ENCODE results near the gene SATB2.

The SATB2 gene

GRCh38 chr2:199378948-199379650 is 78.6 kb downstream of the SATB2 start:
- H3K27ac Mint-ChIP-seq, result no peak overlapping the region
- H3K4me1 Mint-ChIP-seq, result no peaks in the 10 kb centered on the region
- H3K27me3 Mint-ChIP-seq, result no peaks in the 10 kb centered on the region
- no peaks in the 10 kb centered on the region for H3K9me3 Mint-ChIP-seq
- H3K36me3 Mint-ChIP-seq, result no peaks in the 10 kb centered on the region
- H3K4me3 Mint-ChIP-seq, result no peak overlapping the region
- no peak for ATAC-seq (ENCODE audit: low read depth)
- no peak for DNase-seq (ENCODE audit: low spot score in 2 of 2)

DNA sequence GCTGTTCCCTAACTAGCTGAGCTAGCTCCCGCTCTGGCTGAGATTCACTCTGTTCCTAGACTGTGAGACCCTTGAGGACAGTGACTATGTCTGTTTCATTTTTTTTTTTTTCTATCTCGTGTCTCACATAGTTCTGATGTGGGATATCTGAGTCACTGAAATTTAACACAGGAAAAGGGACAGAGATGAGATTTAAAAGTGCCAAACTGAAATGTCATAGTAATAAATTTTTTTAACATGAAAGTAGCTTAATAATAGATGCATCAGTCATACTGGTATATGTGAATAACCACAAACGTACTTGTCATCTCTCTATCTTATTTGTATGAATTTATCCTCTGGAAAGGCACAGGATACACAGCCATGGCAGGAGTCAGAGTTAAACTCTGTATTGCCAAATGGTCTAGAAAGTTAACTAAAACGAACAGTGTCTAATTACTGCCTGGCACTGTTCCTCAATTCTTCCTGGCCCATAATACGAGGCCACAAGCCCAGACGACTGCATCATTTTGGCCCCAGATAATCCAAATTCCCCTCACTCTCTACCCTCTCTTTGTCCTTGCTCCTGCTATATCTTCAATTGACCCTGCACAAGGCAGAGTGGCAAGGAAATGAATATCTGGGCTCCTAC is 87.5 kb downstream of the SATB2 start:
- DNase-seq (ENCODE audit: low spot score in 2 of 2) (no peak), ATAC-seq (ENCODE audit: low read depth) (no peak)
- H3K36me3 Mint-ChIP-seq, result no peaks in the 10 kb centered on the region

GRCh38 chr2:199366406-199366805 is 91.3 kb downstream of the SATB2 start:
- no peaks in the 10 kb centered on the region for H3K4me1 Mint-ChIP-seq
- H3K27me3 Mint-ChIP-seq, result no peaks in the 10 kb centered on the region
- no peaks in the 10 kb centered on the region for H3K36me3 Mint-ChIP-seq
- ATAC-seq (ENCODE audit: low read depth) (no peak), DNase-seq (ENCODE audit: low spot score in 2 of 2) (no peak)
- no peak overlapping the region for H3K27ac Mint-ChIP-seq
- H3K9me3 Mint-ChIP-seq, result no peaks in the 10 kb centered on the region
- H3K4me3 Mint-ChIP-seq, result no peak overlapping the region

More for the DNA sequence above, 87.5 kb downstream of the SATB2 start:
- H3K4me1 Mint-ChIP-seq, result no peaks in the 10 kb centered on the region
- H3K27ac Mint-ChIP-seq, result no peak overlapping the region
- no peak overlapping the region for H3K4me3 Mint-ChIP-seq
- peaks cover 2% of the 10 kb centered on the region for H3K27me3 Mint-ChIP-seq
- no peaks in the 10 kb centered on the region for H3K9me3 Mint-ChIP-seq

GRCh38 chr2:199364153-199364552 is 93.6 kb downstream of the SATB2 start:
- Mint-ChIP-seq H3K9me3 (no peaks in the 10 kb centered on the region), H3K4me1 (no peaks in the 10 kb centered on the region), H3K36me3 (no peaks in the 10 kb centered on the region), H3K4me3 (no peak overlapping the region), H3K27ac (no peak overlapping the region), H3K27me3 (no peaks in the 10 kb centered on the region)
- ATAC-seq (ENCODE audit: low read depth) (no peak), DNase-seq (ENCODE audit: low spot score in 2 of 2) (no peak)

DNA sequence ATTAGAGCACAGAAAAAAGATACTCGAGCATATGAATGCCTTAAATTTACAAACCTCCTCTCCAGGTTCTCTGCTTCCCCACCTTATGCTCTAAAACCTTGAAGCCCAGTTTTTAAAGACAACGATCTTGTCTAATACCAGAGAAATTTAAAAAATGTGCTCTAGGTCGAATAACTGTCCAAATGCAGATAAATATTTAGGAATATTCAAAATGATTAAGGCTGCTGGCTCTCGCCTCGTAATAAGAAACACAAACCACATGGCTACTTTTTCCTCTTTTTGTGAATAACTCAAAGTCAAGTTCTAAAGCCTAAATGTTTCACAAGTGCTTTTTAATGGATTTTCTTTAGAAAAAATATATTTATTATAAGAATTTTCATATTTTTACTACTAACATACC is 101.3 kb downstream of the SATB2 start:
- DNase-seq (ENCODE audit: low spot score in 2 of 2) (no peak), ATAC-seq (ENCODE audit: low read depth) (no peak)
- Mint-ChIP-seq H3K4me3 (no peak overlapping the region), H3K4me1 (no peaks in the 10 kb centered on the region), H3K9me3 (no peaks in the 10 kb centered on the region), H3K36me3 (no peaks in the 10 kb centered on the region), H3K27ac (no peak overlapping the region), H3K27me3 (no peaks in the 10 kb centered on the region)

GRCh38 chr2:199348871-199349270 is 108.9 kb downstream of the SATB2 start:
- no peak overlapping the region for H3K27ac Mint-ChIP-seq
- ATAC-seq (ENCODE audit: low read depth), result no peak
- H3K4me1 Mint-ChIP-seq, result no peaks in the 10 kb centered on the region

GRCh38 chr2:199344012-199344411 is 113.7 kb downstream of the SATB2 start:
- H3K4me1 Mint-ChIP-seq, result no peaks in the 10 kb centered on the region

More at GRCh38 chr2:199348871-199349270, 108.9 kb downstream of the SATB2 start:
- no peaks in the 10 kb centered on the region for H3K27me3 Mint-ChIP-seq
- no peak overlapping the region for H3K4me3 Mint-ChIP-seq
- DNase-seq (ENCODE audit: low spot score in 2 of 2), result no peak
- no peaks in the 10 kb centered on the region for H3K36me3 Mint-ChIP-seq
- H3K9me3 Mint-ChIP-seq, result peaks cover 1% of the 10 kb centered on the region

GRCh38 chr2:199342334-199342733 is 115.4 kb downstream of the SATB2 start:
- no peaks in the 10 kb centered on the region for H3K36me3 Mint-ChIP-seq
- no peaks in the 10 kb centered on the region for H3K4me1 Mint-ChIP-seq
- no peaks in the 10 kb centered on the region for H3K27me3 Mint-ChIP-seq
- peaks cover 1% of the 10 kb centered on the region for H3K9me3 Mint-ChIP-seq
- ATAC-seq (ENCODE audit: low read depth) (no peak), DNase-seq (ENCODE audit: low spot score in 2 of 2) (no peak)
- H3K4me3 Mint-ChIP-seq, result no peak overlapping the region
- H3K27ac Mint-ChIP-seq, result no peak overlapping the region

More at GRCh38 chr2:199344012-199344411, 113.7 kb downstream of the SATB2 start:
- no peak for ATAC-seq (ENCODE audit: low read depth)
- no peak for DNase-seq (ENCODE audit: low spot score in 2 of 2)
- H3K27me3 Mint-ChIP-seq, result no peaks in the 10 kb centered on the region
- H3K9me3 Mint-ChIP-seq, result peaks cover 1% of the 10 kb centered on the region
- no peak overlapping the region for H3K4me3 Mint-ChIP-seq
- no peak overlapping the region for H3K27ac Mint-ChIP-seq
- H3K36me3 Mint-ChIP-seq, result no peaks in the 10 kb centered on the region

DNA sequence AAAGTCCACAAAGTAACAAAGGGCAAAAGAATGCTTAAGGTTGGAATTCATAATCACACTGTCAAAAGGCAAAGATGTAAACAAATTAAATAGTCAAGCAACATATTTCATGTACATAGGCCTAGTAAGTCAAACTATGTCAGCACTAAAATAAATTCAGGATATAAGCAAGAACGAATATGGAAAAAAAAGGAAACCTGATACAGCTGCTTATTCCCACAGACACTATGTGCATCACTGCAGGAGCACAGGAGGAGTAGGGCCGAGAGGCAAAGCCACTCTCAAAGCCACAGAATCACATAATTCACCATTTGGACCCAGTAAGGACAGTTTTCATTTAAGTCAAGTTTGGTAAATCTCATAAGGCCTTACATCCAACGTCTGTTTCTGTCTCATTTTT is 116.6 kb downstream of the SATB2 start:
- H3K36me3 Mint-ChIP-seq, result no peaks in the 10 kb centered on the region
- no peaks in the 10 kb centered on the region for H3K27me3 Mint-ChIP-seq
- ATAC-seq (ENCODE audit: low read depth), result no peak
- peaks cover 1% of the 10 kb centered on the region for H3K9me3 Mint-ChIP-seq
- H3K4me1 Mint-ChIP-seq, result no peaks in the 10 kb centered on the region
- no peak overlapping the region for H3K4me3 Mint-ChIP-seq
- DNase-seq (ENCODE audit: low spot score in 2 of 2), result no peak
- H3K27ac Mint-ChIP-seq, result no peak overlapping the region

- no peaks in the 10 kb centered on the region for H3K27me3 Mint-ChIP-seq
- H3K4me3 Mint-ChIP-seq, result no peak overlapping the region
- no peaks in the 10 kb centered on the region for H3K36me3 Mint-ChIP-seq
- no peaks in the 10 kb centered on the region for H3K4me1 Mint-ChIP-seq
- H3K9me3 Mint-ChIP-seq, result peaks cover 1% of the 10 kb centered on the region
- ATAC-seq (ENCODE audit: low read depth), result no peak
- no peak for DNase-seq (ENCODE audit: low spot score in 2 of 2)
- no peak overlapping the region for H3K27ac Mint-ChIP-seq
Observed at GRCh38 chr2:199339891-199340605, 117.7 kb downstream of the SATB2 start.

DNA sequence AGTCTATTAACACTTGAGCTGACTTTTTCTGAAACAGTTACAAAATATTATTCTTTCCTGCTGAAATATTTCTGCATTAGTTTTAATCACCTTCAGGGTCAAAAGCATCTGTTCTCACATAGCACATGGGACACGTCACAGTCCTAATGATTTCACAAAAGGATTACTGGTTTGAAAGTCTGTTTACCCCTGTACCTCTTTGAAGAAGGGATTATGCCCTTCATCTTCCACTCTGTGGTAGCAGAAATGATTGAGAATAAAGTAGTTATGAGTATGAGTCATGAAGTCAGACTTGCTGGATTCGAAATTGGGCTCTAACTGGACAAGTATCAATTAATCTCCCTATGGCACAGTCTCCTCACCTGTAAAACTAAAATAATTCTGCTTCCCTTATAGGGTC is 121.2 kb downstream of the SATB2 start:
- no peaks in the 10 kb centered on the region for H3K36me3 Mint-ChIP-seq
- DNase-seq (ENCODE audit: low spot score in 2 of 2) (no peak), ATAC-seq (ENCODE audit: low read depth) (no peak)
- no peak overlapping the region for H3K27ac Mint-ChIP-seq
- no peak overlapping the region for H3K4me3 Mint-ChIP-seq
- no peaks in the 10 kb centered on the region for H3K4me1 Mint-ChIP-seq
- H3K9me3 Mint-ChIP-seq, result no peaks in the 10 kb centered on the region
- H3K27me3 Mint-ChIP-seq, result no peaks in the 10 kb centered on the region

DNA sequence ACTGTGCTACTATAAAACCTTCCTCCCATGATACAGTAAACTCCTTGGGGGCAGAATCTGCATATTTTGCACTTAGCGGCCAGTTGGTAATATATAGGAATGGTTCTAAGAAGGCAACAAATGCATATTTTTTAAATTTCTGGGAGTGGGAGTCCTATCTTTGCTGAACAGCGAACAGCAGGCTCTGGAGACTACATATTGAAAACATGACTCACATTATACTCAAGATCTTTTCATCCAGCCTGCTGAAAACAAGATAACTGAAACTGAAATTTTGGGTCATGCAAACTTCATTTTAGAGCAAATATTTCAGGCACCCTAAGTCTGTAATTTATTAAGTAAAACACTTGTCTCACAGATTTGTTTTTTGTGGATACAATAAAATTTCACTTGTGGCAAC is 122.2 kb downstream of the SATB2 start:
- Mint-ChIP-seq H3K4me1 (no peaks in the 10 kb centered on the region), H3K36me3 (no peaks in the 10 kb centered on the region), H3K9me3 (no peaks in the 10 kb centered on the region), H3K4me3 (no peak overlapping the region), H3K27me3 (no peaks in the 10 kb centered on the region), H3K27ac (no peak overlapping the region)
- no peak for DNase-seq (ENCODE audit: low spot score in 2 of 2)
- no peak for ATAC-seq (ENCODE audit: low read depth)

- peaks cover 1% of the 10 kb centered on the region for H3K27me3 Mint-ChIP-seq
- H3K36me3 Mint-ChIP-seq, result no peaks in the 10 kb centered on the region
Observed at GRCh38 chr2:199329466-199329865, 128.3 kb downstream of the SATB2 start.

GRCh38 chr2:199329031-199329430 is 128.7 kb downstream of the SATB2 start:
- DNase-seq (ENCODE audit: low spot score in 2 of 2) (no peak), ATAC-seq (ENCODE audit: low read depth) (no peak)
- H3K4me3 Mint-ChIP-seq, result no peak overlapping the region
- no peaks in the 10 kb centered on the region for H3K36me3 Mint-ChIP-seq
- H3K4me1 Mint-ChIP-seq, result no peaks in the 10 kb centered on the region
- H3K27me3 Mint-ChIP-seq, result peaks cover 1% of the 10 kb centered on the region
- H3K27ac Mint-ChIP-seq, result no peak overlapping the region
- no peaks in the 10 kb centered on the region for H3K9me3 Mint-ChIP-seq

More at GRCh38 chr2:199329466-199329865, 128.3 kb downstream of the SATB2 start:
- no peak for DNase-seq (ENCODE audit: low spot score in 2 of 2)
- no peak overlapping the region for H3K4me3 Mint-ChIP-seq
- no peak overlapping the region for H3K27ac Mint-ChIP-seq
- ATAC-seq (ENCODE audit: low read depth), result no peak
- H3K4me1 Mint-ChIP-seq, result no peaks in the 10 kb centered on the region
- no peaks in the 10 kb centered on the region for H3K9me3 Mint-ChIP-seq

Measured in memory B cell (primary cell).